Measurements from ENCODE around the gene GBP2.

GBP2 gene

GRCh38 chr1:89143484-89143883 is 17.6 kb upstream of the GBP2 start:
- Histone ChIP-seq H3K4me3 (ENCODE audit: low read depth, low read length) (no peak overlapping the region), H3K4me1 (ENCODE audit: control insufficient read depth, insufficient read depth, low read length) (no peaks in the 10 kb centered on the region), H3K36me3 (ENCODE audit: control insufficient read depth in 2 of 2, insufficient read depth in 1 of 2, low read length in 2 of 2) (no peaks in the 10 kb centered on the region), H3K9me3 (ENCODE audit: control insufficient read depth, insufficient read depth, low read depth, low read length) (no peaks in the 10 kb centered on the region), H3K27ac (ENCODE audit: extremely low read depth, low read depth, low read length) (no peak overlapping the region)
- ChIA-PET POLR2A (no interaction called here), CTCF (no interaction called here)
- TF ChIP-seq ZNF341 (tag by site-specific recombination; IDR thresholded peaks at IDR 0.05; ENCODE audit: low read depth): no peak
- TF ChIP-seq MYNN (tag by site-specific recombination; IDR thresholded peaks at IDR 0.05; ENCODE audit: borderline replicate concordance): no peak
- no peak for TF ChIP-seq ATF2 (tag by site-specific recombination; IDR thresholded peaks at IDR 0.05; ENCODE audit: low read depth)
- no peak for TF ChIP-seq ZNF362 (tag by site-specific recombination; IDR thresholded peaks at IDR 0.05)
- TF ChIP-seq ZNF707 (tag by site-specific recombination; IDR thresholded peaks at IDR 0.05): no peak
- TF ChIP-seq ZBTB49 (tag by site-specific recombination; IDR thresholded peaks at IDR 0.05; ENCODE audit: low read depth): no peak
- TF ChIP-seq ZFP69B (tag by site-specific recombination; IDR thresholded peaks at IDR 0.05): no peak
- TF ChIP-seq GLI4 (tag by site-specific recombination; IDR thresholded peaks at IDR 0.05): no peak
- no peak for TF ChIP-seq ZNF555 (tag by site-specific recombination; conservative IDR thresholded peaks at IDR 0.05)

- POLR2A ChIA-PET: no interaction called here
- Histone ChIP-seq H3K4me3 (ENCODE audit: low read depth, low read length) (no peak overlapping the region), H3K36me3 (ENCODE audit: control insufficient read depth in 2 of 2, insufficient read depth in 1 of 2, low read length in 2 of 2) (no peaks in the 10 kb centered on the region), H3K9me3 (ENCODE audit: control insufficient read depth, insufficient read depth, low read depth, low read length) (no peaks in the 10 kb centered on the region), H3K4me1 (ENCODE audit: control insufficient read depth, insufficient read depth, low read length) (no peaks in the 10 kb centered on the region), H3K27ac (ENCODE audit: extremely low read depth, low read depth, low read length) (no peak overlapping the region)
- TF ChIP-seq ZNF623 (tag by site-specific recombination; IDR thresholded peaks at IDR 0.05) (no peak), ZBTB8A (tag by site-specific recombination; IDR thresholded peaks at IDR 0.05) (no peak), GFI1B (tag by site-specific recombination; IDR thresholded peaks at IDR 0.05) (no peak), RBAK (tag by site-specific recombination; IDR thresholded peaks at IDR 0.05) (no peak)
- CTCF ChIA-PET: no interaction called here
Observed at GRCh38 chr1:89142160-89142559, 16.2 kb upstream of the GBP2 start.

GRCh38 chr1:89133747-89134146 is 7.8 kb upstream of the GBP2 start:
- no peaks in the 10 kb centered on the region for H3K9me3 ChIP-seq (ENCODE audit: control insufficient read depth, insufficient read depth, low read depth, low read length)
- H3K36me3 ChIP-seq (ENCODE audit: control insufficient read depth in 2 of 2, insufficient read depth in 1 of 2, low read length in 2 of 2): no peaks in the 10 kb centered on the region
- H3K4me3 ChIP-seq (ENCODE audit: low read depth, low read length): no peak overlapping the region
- POLR2A ChIA-PET: no interaction called here
- CTCF ChIA-PET: interaction anchor here (1.2 kb wide), 1 partner anchor 158 kb away, joined by 3 read pairs; no protein-coding TSS in a partner anchor
- no peak overlapping the region for H3K27ac ChIP-seq (ENCODE audit: extremely low read depth, low read depth, low read length)
- no peaks in the 10 kb centered on the region for H3K4me1 ChIP-seq (ENCODE audit: control insufficient read depth, insufficient read depth, low read length)
- TF ChIP-seq ZNF335 (tag by site-specific recombination; conservative IDR thresholded peaks at IDR 0.05) (no peak), ZBTB11 (tag by site-specific recombination; conservative IDR thresholded peaks at IDR 0.05; ENCODE audit: low read depth) (no peak), ZNF544 (tag by site-specific recombination; IDR thresholded peaks at IDR 0.05) (no peak), ZNF571 (tag by site-specific recombination; IDR thresholded peaks at IDR 0.05) (no peak), AEBP2 (tag by site-specific recombination; IDR thresholded peaks at IDR 0.05; ENCODE audit: borderline replicate concordance) (no peak), ZNF629 (tag by site-specific recombination; IDR thresholded peaks at IDR 0.05) (no peak), ZNF280D (tag by site-specific recombination; IDR thresholded peaks at IDR 0.05) (no peak)
